Hematopoietic multipotent progenitor cell treated with erythropoietin and hydrocortisone succinate and interleukin-3 and kit ligand, for 15 days (in vitro differentiated cells): ENCODE results near the gene EFCAB5.
"Not testable (repeated sequence)": the region's sequence is repeated elsewhere in the genome, so short reads cannot be mapped to it uniquely, and the experiment has no call there.

Experiments
- DNase-seq: peaks from one replicate; pipeline ENCODE4 v3.0.0-alpha.2; 2015; ENCODE audit warnings: low spot score

Gene EFCAB5

DNA sequence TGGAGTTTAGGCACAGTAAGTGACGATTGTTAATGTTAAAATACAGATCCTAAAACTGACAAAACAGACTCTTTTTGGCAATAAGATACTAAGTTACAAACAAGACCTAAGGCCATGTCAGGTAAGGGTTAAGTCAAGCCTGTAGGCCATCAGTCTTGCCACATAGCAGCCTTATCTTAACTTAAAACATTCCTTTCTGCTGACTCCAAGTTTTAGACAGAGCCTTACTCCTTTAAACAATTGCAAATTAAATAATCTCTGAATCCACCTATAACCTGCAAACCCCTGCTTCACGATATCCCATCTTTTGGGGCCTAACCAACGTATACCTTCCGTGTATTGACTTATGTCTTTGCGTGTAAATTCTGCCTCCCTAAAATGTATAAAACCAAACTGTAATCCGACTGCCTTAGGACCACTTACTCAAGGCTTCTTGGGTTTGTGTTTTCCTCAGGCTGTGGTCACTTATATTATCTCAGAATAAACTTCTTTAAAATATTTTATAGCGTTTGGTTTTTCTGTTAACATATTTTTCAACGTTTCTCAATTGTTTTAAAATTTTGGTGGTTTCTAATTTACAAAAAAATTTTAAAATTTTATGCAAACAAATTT, 64.4 kb downstream of the EFCAB5 start:
- no peak for DNase-seq

DNA sequence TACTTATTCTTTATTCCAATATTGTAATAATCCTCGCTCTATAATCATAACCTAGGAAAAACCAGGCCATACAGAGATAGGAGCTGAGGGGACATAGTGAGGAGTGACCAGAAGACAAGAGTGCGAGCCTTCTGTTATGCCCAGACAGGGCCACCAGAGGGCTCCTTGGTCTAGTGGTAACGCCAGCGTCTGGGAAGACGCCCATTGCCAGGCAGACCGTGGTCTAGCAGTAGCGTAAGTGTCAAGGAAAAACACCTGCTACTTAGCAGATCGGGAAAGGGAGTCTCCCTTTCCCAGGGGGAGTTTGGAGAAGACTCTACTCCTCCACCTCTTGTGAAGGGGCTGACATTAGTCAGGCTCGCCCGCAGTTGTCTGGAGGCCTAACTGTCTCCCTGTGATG, 70.5 kb downstream of the EFCAB5 start:
- not testable (repeated sequence) for DNase-seq

DNA sequence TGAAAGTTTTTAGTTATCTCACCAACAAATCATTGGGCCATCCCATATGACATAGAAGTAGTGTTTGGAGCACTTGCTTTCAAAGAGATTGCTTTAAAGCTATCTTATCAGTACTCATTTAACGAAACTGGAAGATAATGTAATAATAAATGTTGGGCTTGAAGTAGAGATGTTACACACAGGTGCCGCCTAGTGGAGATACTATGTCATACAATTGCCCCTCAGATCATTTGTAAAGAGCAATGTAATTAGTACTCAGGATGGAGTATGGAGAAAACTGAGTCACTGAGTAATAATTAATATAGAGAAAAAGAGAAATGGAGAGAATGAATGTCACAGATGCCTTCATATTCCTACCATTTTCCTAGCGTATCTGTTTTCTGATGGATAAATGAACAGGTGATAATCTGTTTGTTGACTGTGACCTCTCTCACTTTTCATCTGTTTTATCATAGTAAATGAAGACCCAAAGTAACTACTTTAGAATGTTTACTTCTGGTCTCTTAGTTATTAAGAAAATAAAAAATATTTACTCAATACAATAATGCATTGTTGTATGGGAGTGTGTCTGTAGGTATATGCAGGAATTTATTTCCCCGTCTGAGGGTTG, 80.4 kb downstream of the EFCAB5 start:
- peak; percentile 40 for DNase-seq

DNA sequence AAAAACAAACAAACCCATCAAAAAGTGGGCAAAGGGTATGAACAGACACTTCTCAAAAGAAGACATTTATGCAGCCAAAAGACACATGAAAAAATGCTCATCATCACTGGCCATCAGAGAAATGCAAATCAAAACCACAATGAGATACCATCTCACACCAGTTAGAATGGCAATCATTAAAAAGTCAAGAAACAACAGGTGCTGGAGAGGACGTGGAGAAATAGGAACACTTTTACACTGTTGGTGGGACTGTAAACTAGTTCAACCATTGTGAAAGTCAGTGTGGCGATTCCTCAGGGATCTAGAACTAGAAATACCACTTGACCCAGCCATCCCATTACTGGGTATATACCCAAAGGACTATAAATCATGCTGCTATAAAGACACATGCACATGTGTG, 83.9 kb downstream of the EFCAB5 start:
- DNase-seq = not testable (repeated sequence)

DNA sequence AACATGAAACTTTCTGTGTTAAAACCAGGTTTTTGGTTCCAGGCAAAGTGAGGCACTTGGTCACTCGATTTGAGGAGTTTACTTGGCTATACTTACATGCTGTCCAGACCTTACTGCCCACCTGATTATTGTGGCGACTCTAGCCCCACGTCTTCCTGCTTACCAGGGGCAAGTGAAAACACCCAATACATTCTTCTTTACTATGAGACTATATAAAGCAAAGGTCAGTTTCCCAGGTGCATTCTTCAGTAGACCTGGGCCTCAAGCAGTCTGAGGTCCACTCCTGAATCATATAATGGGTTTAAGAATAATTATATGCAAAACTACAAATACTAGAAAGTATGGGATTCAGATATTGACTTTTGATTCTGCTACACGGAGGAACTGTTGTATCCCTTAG, 86.2 kb downstream of the EFCAB5 start:
- DNase-seq = no peak

DNA sequence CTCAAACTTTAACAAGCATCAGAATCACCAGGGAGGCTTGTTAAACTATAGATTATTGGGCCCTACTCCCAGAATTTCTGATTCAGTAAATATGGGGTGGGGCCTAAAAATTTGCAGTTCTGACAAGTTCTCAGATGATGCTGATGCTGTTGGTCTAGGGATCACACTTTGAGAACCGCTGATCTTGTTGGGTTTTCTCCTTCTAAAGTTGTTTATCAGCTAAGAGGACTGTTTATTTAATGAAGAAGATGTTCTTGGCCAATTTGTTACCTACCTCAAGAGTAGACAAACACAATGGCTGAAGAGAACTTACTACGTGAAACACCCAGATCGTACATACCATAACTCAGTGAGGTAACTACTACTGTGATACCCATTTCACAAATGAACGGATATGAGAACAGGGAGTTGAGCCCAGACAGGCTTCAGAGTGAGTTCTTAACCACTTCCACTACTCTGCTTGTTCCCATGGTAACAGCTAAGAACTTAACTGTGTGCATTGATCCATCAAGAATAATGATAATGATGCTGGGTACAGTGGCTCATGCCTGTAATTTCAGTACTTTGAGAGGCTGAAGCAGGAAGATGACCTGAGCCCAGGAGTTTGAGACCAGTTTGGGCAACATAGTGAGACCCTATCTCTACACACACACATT, 89.9 kb downstream of the EFCAB5 start:
- DNase-seq = no peak

DNA sequence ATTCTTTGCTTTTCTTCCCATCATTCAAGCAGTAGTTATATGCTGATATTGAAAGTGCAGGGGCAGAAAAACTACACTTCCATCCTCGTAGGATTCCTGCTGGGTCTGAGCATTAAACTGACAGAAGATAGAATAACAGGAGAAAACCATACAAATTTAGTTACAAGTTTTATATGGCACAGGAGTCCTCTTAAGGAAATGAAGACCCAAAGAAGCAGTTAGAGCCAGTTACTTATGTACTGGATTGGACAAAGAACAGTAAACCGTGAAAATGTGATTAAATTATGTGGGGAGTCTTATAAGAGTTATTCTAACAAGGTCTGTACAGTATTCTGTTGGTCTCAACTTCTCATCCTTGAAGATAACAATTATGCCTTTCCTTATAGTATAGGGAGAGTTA, 93.9 kb downstream of the EFCAB5 start:
- DNase-seq = no peak

DNA sequence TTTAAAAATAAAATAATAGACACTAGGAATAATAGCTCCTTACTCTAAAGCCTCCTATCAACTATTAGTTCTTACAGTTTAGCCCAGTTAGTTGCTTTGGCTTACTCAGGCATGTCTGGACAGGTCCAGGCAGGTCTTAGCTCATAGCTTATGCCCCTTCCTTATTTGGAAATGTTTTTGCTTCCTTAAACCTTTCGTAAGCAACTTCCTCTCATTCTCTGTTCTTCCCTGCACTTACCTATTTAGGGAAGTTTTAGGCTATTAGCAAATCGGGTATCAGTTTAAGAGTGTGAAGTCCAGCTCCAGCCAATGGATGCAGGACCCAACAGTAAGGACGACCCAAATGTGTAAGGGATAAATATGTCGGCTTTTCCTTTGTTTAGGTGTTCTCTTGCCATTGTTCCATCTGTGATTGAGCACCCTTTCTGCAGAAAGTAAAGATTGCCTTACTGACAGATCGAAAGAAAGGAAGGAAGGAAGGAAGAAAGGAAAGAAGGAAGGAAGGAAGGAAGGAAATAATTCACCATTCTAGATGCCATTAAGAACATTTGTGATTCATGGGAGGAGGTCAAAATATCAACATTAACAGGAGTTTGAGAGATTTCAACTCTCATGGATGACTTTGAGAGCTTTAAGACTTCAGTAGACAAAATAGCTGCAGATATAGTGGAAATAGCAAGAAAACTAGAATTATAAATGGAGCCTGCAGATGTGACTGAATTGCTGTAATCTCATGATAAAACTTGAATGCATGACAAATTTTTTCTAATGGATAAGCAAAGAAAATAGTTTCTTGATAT, 99.5 kb downstream of the EFCAB5 start:
- DNase-seq = not testable (repeated sequence)

DNA sequence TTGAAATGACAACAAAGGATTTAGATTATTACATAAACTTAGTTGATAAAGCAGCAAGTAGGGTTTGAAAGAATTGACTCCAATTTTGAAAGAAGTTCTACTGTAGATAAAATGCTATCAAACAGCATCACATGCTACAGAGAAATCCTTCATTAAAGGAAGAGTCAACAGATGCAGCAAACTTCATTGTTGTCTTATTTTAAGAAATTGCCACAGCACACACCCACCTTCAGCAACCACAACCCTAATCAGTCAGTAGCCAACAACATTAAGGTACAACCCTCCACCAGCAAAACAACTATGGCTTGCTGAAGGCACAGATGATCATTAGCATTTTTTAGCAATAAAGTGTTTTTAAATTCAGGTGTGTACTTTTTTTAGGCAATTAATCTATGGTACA, 100.1 kb downstream of the EFCAB5 start:
- no peak for DNase-seq

DNA sequence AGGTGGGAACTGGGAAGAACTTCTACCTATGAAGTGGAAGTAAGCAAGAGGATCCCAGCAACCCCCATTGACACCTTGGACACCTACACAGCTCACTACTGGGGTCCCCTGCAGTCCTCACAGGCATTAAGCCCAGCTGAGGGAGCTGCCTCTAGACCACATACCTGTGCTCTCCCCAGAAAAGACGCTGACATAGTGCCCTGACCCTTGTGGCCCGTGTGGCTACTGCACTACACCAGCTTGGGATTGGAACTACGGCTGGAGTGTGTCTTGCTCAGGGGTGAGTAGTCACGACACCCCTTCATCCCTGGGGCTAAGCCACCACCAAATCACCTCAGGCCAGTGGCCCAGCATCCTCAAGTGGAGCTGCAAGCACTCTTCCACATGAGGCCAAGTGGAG, 120.9 kb downstream of the EFCAB5 start:
- no peak for DNase-seq

DNA sequence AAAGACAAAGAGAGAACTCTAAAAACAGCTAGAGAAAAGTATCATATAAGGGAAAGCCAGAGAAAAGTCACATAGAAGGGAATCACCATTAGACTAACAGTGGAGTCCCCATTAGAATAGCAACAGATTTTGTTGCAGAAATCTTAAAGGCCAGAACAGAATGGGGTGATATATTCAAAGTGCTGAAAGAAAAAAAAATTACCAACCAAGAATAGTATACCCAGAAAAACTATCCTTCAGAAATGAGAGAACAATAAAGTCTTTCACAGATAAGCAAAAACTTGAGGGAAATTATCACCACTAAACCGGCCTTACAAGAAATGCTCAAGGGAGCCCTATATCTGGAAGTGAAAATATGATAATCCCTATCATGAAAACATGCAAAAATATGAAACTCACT, 123.3 kb downstream of the EFCAB5 start:
- no peak for DNase-seq

DNA sequence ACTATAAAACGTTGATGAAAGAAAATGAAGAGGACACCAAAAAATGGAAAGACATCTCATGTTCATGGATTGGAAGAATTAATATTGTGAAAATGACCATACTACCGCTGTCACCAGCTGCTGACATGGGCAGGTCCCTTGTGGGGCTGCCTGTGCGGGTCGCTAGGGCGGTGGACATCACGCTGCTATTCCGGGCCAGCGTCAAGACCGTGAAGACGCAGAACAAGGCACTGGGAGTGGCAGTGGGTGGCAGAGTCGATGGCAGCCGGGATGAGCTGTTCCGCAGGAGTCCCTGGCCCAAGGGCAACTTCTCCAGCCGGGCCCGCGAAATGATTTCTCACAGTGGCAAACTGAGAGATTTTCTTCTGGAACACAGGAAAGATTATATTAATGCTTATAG, 127.0 kb downstream of the EFCAB5 start:
- DNase-seq = no peak

DNA sequence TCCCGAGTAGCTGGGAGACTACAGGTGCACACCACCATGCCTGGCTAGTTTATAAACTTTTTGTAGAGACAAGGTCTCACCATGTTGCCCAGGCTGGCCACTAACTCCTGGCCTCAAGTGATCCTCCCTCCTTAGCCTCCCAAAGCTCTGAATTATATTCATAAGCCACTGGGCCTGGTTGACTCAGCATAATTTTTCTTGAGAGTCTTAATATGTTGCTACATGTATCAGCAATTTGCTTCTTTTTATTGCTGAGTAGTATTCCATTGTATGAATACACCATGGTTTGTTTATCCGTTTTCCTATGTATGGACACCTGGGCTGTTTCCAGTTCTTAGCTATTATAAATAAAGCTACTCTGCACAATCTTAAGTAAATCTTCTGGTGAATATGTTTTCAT, 132.8 kb downstream of the EFCAB5 start:
- DNase-seq = no peak

DNA sequence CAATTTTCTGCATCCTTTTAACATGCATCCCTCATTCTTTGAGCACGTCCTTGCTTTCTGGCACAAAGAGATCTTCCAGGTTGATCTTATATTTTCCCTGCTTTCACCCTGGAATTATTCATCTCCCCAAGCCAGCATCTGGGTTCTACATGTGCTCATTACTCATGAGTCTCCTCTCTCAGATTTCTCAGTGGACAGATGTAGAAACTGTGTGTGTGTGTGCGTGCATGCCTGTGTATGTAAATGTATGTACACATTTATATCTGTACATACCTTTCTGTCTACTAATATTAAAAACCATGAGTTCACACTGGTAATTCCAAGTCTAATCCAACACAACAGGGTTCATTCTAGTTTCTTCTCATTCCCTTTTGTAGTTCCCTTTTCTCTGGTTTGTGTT, 133.3 kb downstream of the EFCAB5 start:
- no peak for DNase-seq

DNA sequence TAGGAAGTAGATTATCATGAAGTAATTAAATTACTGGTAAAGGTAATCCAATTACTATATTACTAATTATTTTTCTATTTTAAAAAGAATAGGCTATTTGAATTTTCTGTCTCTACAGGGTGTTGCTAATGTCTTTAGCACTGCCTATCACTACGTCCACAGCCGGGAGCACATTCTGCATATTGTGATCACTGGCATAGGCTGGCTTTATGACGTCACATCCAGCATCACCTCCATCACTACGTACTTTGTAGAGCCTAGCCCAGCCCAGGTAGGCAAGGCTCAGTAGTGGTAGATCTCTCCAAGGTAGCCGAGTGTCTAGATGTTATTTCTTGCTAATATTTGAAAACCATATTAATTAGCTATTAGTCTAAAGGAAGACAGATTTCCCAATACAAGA, 141.3 kb downstream of the EFCAB5 start:
- no peak for DNase-seq

DNA sequence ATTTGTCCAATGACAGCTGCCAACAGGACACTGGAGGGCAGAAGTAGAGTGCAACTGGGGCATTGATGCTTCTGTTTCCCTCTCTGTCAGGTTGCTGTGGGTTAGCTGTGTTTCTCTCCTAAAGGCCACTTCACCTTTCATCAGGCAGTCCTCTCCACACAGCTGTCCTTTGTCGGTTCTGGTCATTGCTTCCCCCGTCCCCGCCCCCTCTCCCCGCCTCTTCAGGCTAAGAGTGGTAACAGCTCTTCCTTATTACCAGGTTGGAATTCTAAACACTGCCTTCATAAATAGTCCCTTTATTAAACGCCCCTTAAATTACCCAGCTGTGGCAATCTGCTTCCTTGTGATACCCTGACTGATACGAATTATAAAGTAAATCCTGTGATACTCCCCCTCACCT, 143.4 kb downstream of the EFCAB5 start:
- no peak for DNase-seq

DNA sequence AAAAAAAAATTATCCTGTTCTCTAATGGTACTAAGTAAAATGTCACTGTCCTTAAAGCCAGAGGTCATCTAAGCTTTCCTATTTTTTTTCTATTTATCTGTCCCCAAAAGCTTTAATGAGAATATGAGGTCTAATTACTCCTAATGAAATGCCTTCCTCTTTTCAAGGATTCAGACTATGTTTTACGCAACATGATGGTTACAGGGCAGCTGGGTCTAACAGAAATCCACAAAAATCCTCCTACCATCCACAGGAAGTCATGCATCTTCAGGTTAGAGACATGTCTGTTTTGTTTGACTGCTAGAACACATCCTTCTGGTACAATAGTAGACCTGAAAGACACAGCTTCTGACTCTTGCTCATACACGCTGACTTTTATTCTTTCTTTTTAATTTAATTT, 145.5 kb downstream of the EFCAB5 start:
- DNase-seq = no peak

DNA sequence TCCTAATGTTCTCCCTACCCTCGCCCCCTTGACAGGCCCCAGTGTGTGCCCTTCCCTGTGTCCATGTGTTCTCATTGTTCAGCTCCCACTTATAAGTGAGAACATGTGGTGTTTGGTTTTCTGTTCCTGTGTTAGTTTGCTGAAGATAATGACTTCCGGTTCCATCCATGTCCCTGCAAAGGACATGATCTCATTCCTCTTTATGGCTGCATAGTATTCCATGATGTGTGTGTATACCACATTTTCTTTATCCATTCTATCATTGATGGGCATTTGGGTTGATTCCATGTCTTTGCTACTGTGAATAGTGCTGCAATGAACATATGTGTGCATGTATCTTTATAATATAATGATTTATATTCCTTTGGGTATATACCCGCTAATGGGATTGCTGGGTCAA, 146.0 kb downstream of the EFCAB5 start:
- not testable (repeated sequence) for DNase-seq

DNA sequence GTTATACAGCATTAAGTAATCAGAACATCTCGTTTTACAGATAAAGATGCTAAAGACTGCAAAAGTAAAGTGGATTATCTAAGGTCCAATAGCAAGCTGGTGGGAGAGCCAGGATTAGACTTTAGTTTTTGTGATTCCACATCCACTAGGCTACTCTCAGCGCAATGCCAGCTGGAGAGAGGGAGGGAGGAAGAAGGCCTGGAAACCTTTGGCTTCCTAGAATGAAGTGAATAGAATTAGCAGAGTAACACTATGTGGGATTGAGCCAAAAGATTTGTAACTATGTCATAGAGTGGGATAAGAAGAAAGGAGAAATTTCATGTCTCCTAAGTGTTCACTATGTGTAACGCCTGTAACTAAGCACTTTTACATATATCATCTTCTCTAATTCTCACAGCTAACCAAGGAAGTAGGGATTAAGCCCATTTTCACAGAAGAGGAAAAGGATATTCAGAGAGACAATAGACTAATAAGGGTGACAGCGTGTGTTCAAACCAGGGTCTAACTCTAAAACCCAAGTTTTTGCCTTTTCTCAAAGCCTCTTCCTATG, 149.8 kb downstream of the EFCAB5 start:
- no peak for DNase-seq

DNA sequence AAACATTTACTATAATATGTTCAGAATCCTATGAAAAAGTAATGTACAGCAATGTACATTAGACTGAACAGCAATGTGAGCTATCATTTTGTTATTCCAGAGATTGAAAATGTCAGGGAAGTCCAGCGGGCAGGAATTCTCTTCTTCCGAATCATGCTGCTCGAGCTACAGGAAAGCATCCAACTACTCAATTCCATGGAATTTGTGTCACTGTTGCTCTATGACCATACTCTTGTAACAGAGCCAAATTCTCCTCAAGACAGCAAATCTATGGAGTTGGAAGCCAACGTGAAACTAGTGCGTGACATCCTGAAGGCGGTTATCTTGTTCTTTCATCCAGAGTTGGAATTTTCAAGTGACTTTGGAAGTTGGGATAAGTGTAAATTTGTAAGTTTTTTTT, 150.3 kb downstream of the EFCAB5 start:
- DNase-seq = no peak

DNA sequence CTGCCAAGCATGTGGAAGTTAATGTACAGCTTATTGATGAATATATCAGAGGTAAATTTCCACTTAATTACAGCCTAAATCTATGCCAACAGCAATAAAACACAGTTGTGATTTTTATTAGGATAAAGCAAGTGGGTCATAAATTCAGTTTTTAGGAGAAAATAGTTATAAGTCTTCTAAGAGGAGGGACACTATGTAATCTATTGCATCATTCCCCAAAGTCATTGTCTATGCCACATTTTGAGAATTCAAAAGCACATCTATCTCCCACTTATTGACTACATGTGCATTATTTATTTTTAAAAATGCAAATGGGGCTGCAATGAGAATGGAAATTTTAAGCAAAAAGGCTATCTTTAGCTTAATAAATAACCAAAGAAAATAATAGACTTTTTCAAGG, 151.5 kb downstream of the EFCAB5 start:
- no peak for DNase-seq

DNA sequence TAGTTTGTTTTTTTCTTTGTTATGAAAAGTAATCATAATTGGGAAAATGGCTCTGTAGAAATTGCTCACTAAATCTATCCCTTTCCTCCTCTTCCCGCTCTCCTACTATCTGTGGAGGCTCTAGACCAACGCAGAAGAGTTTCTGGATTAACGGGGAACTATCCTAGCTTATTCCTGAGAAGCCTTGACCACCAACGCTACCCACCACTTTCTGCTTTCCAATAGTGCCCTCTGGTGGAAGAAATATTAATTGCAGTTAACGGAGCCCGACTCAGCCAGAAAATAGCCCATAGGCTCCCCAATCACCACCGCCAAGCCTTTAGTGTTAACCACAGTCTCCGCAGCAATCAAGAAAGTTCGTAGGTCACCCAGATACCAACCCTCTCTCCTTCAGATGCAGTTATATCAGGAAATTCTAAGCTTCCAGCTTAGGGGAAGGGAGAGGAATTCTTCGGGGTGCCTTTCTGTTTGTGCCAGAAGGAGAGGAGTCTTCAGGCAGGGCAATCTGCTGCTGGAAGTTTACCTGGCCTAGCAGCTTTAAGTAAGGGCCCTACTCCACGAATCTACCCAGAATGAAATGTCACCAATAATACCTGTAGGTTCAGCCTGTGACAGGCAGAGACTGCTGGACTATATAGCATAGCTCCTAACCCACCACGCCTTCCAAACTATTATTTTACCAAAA, 152.2 kb downstream of the EFCAB5 start:
- DNase-seq = peak; percentile 67
